AG09309 (cell line): ENCODE data around the gene STAMBP.

Experiments used
- DNase-seq: peaks from one replicate; pipeline ENCODE4 v3.0.0-alpha.2; 2010; ENCODE audit warnings: low read depth
- H3K4me3 ChIP-seq: 2 replicates; pipeline ENCODE4 v1.5.1; 2011; ENCODE audit warnings: mild to moderate bottlenecking, low read depth, low read length, moderate library complexity; ENCODE audit not compliant: control insufficient read depth
- CTCF ChIP-seq: IDR thresholded peaks from 2 replicates; pipeline ENCODE4 v1.5.1; 2011; ENCODE audit warnings: mild to moderate bottlenecking, low read depth, low read length, inconsistent platforms; ENCODE audit not compliant: insufficient read depth, control insufficient read depth; ENCODE audit errors: missing control alignments

Gene STAMBP

GRCh38 chr2:73890301-73891092 lies 61.7 kb downstream of the STAMBP start:
- no peak for DNase-seq
- H3K4me3 ChIP-seq = no peak overlapping the region
- no peak for TF ChIP-seq CTCF

GRCh38 chr2:73891276-73891901 lies 62.6 kb downstream of the STAMBP start:
- no peak for TF ChIP-seq CTCF
- H3K4me3 ChIP-seq = no peak overlapping the region
- DNase-seq = no peak

- H3K4me3 ChIP-seq = no peak within 1 kb of the TSS
- DNase-seq = no peak
- no peak for TF ChIP-seq CTCF
These were observed 64.0 kb downstream of the STAMBP start, which contains the start of gene ACTG2 for GRCh38 chr2:73892631-73893329. Gene ACTG2, plus strand, starts transcription at chr2:73893008. Its CDS starts 8,304 bp downstream, at chr2:73901312.

- no peak overlapping the region for H3K4me3 ChIP-seq
- no peak for DNase-seq
- no peak for TF ChIP-seq CTCF
These were observed 65.2 kb downstream of the STAMBP start for GRCh38 chr2:73893764-73894474.

- H3K4me3 ChIP-seq = no peak overlapping the region
- no peak for TF ChIP-seq CTCF
These were observed 65.7 kb downstream of the STAMBP start for GRCh38 chr2:73894475-73894850.

GRCh38 chr2:73894877-73895276 lies 66.1 kb downstream of the STAMBP start:
- no peak for TF ChIP-seq CTCF
- DNase-seq = no peak
- H3K4me3 ChIP-seq = no peak overlapping the region

More at GRCh38 chr2:73894475-73894850, 65.7 kb downstream of the STAMBP start:
- no peak for DNase-seq
